HG03432 (cell line): ENCODE measurements around the gene COL9A3.
"Not testable (repeated sequence)": the region's sequence is repeated elsewhere in the genome, so short reads cannot be mapped to it uniquely, and the experiment has no call there.

Experiments
- ATAC-seq: cut with Tn5 transposase; IDR thresholded peaks from one replicate; pipeline ENCODE4 v1.9.1; 2021; ENCODE audit warnings: mild to moderate bottlenecking, moderate library complexity; ENCODE audit not compliant: unreplicated experiment

Gene COL9A3

GRCh38 chr20:62832951-62833391, 16.1 kb downstream of the COL9A3 start:
- ATAC-seq = no peak

GRCh38 chr20:62834967-62835730, 18.3 kb downstream of the COL9A3 start:
- ATAC-seq = no peak

GRCh38 chr20:62835931-62836861, 19.3 kb downstream of the COL9A3 start:
- no peak for ATAC-seq

- no peak for ATAC-seq
These were observed 20.2 kb downstream of the COL9A3 start for GRCh38 chr20:62836967-62837490.

GRCh38 chr20:62837790-62838127, 20.9 kb downstream of the COL9A3 start:
- no peak for ATAC-seq

- ATAC-seq = peak; percentile 74
These were observed 21.5 kb downstream of the COL9A3 start for GRCh38 chr20:62838128-62838891.

GRCh38 chr20:62839261-62839660, 22.4 kb downstream of the COL9A3 start:
- no peak for ATAC-seq

- no peak for ATAC-seq
These were observed 23.0 kb downstream of the COL9A3 start for GRCh38 chr20:62839816-62840215.

GRCh38 chr20:62840244-62841197, 23.7 kb downstream of the COL9A3 start:
- ATAC-seq = no peak

GRCh38 chr20:62841705-62842212, 24.9 kb downstream of the COL9A3 start:
- no peak for ATAC-seq

GRCh38 chr20:62843656-62844055, 26.8 kb downstream of the COL9A3 start:
- no peak for ATAC-seq

GRCh38 chr20:62844182-62844581, 27.3 kb downstream of the COL9A3 start:
- no peak for ATAC-seq

- ATAC-seq = no peak
These were observed 28.7 kb downstream of the COL9A3 start for GRCh38 chr20:62845416-62846160.

- no peak for ATAC-seq
These were observed 29.5 kb downstream of the COL9A3 start for GRCh38 chr20:62846166-62846890.

GRCh38 chr20:62848917-62849316, 32.1 kb downstream of the COL9A3 start:
- ATAC-seq = not testable (repeated sequence)

GRCh38 chr20:62849431-62849830, 32.6 kb downstream of the COL9A3 start:
- no peak for ATAC-seq

GRCh38 chr20:62850333-62850974, 33.6 kb downstream of the COL9A3 start:
- ATAC-seq = no peak

GRCh38 chr20:62852196-62852595, 35.3 kb downstream of the COL9A3 start:
- ATAC-seq = no peak
